Natural killer cell (primary cell): ENCODE data around the gene CYP4F3. TPM values are rescaled to one million over a fixed set of nuclear protein-coding genes. Genes with fewer than 3 reads are reported as not detected.

Experiments used
- ATAC-seq, 3 donors: fragments of 150-1000 bp in 2 of 3; fragments of 200-7000 bp in 1 of 3; cut with Tn5 transposase; 1 replicate in 1 of 3; 2 replicates in 2 of 3; pipeline ENCODE4 v1.10.0; 2021; ENCODE audit warnings: mild to moderate bottlenecking in 2 of 3, moderate library complexity in 2 of 3
- DNase-seq, 2 donors: peaks; one replicate each; pipeline versions ENCODE4 v3.0.0 to v3.0.0-alpha.2; 2013 to 2021; ENCODE audit warnings: mixed read lengths in 1 of 2
- H3K27ac ChIP-seq: one replicate; pipeline ENCODE4 v1.5.1; 2013; ENCODE audit warnings: mild to moderate bottlenecking, low read length
- H3K27me3 ChIP-seq: one replicate; pipeline ENCODE4 v1.6.1; 2013; ENCODE audit warnings: low read length; ENCODE audit not compliant: control insufficient read depth, insufficient read depth
- H3K36me3 ChIP-seq: one replicate; pipeline ENCODE4 v1.6.1; 2013; ENCODE audit warnings: low read length; ENCODE audit not compliant: control insufficient read depth, insufficient read depth
- H3K4me1 ChIP-seq: one replicate; pipeline ENCODE4 v1.6.1; 2013; ENCODE audit warnings: low read length; ENCODE audit not compliant: control insufficient read depth, insufficient read depth
- H3K4me3 ChIP-seq: one replicate; pipeline ENCODE4 v1.5.1; 2013; ENCODE audit warnings: low read length
- H3K9me3 ChIP-seq: one replicate; pipeline ENCODE4 v1.6.1; 2013; ENCODE audit warnings: low read length; ENCODE audit not compliant: control insufficient read depth, insufficient read depth
- H3K27ac Mint-ChIP-seq, 2 donors: one replicate each; pipeline ENCODE4 v1.8.0; 2022; ENCODE audit warnings: mild to moderate bottlenecking in 2 of 2, mixed read lengths in 2 of 2, moderate library complexity in 1 of 2
- H3K27me3 Mint-ChIP-seq, 2 donors: one replicate each; pipeline ENCODE4 v1.8.0; 2022; ENCODE audit warnings: low read depth in 2 of 2, mixed read lengths in 2 of 2
- H3K36me3 Mint-ChIP-seq: one replicate; pipeline ENCODE4 v1.8.0; 2022; ENCODE audit warnings: mixed read lengths
- H3K4me1 Mint-ChIP-seq, 2 donors: one replicate each; pipeline ENCODE4 v1.8.0; 2022; ENCODE audit warnings: mixed read lengths in 2 of 2
- H3K4me3 Mint-ChIP-seq: one replicate; pipeline ENCODE4 v1.8.0; 2022; ENCODE audit warnings: mild to moderate bottlenecking, moderate library complexity, mixed read lengths
- H3K9me3 Mint-ChIP-seq, 2 donors: one replicate each; pipeline ENCODE4 v1.8.0; 2022; ENCODE audit warnings: mixed read lengths in 2 of 2
- WGBS: methylation state at CpG from one replicate; pipeline ENCODE4 v1.1.7; 2013; ENCODE audit warnings: missing lambda C conversion rate; ENCODE audit not compliant: insufficient coverage; 5-methylcytosine and 5-hydroxymethylcytosine counted together
- intact Hi-C: fragments of 100-400 bp; cut with micrococcal nuclease; formaldehyde crosslinking; loops from one replicate; pipeline ENCODE4 v1.14.2; 2022
- total RNA-seq, 4 donors: library from RNA; stranded (reverse); fragments of 120-200 nt in 1 of 4; gene quantifications; one replicate each; pipeline versions ENCODE4 v1.2.3 to v1.2.4, GENCODE V29; 2013 to 2022
- TF ChIP-seq, protein P1 (sequence below): fragments of 200-600 bp; IDR thresholded peaks from one replicate; pipeline ENCODE4 v1.8.0; 2022; ENCODE audit warnings: antibody characterized with exemption

The CYP4F3 gene
- total RNA-seq, 3 donors from 2014 or later (not counting 1 experiment from before 2014, with no cell fraction given), result 0.07 to 3.4 TPM; not detected in 1

DNA sequence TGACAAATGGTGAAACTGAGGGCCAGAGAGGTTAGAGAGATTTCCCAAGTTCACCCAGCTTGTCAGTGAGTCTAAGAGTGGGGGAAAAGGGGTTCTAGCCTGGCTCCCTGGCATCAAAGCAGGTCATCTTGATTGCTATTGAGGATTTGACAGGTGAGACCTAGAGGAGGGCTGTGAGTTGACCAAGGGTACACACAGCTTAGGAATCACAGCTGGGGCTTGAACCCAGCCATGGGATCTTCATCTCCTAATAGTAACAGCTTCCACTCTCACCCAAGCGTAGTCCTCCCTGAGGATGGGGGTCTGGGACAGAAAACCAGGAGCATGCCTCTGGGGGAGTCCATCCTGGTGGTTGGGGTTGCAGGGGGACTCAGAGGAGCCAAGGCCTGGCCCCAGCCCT, 18.9 kb upstream of the CYP4F3 start:
- 67% methylated on average over 1 of the region's 1 CpG for WGBS
- intact Hi-C loops, result loop anchor here (10.0 kb wide), 1 partner anchor 763 kb away; no protein-coding TSS in a partner anchor
- no peaks in the 10 kb centered on the region for H3K36me3 Mint-ChIP-seq

GRCh38 chr19:15622991-15623390, 17.7 kb upstream of the CYP4F3 start:
- Mint-ChIP-seq H3K4me1 (no peaks in the 10 kb centered on the region), H3K9me3 (no peaks in the 10 kb centered on the region), H3K36me3 (no peaks in the 10 kb centered on the region), H3K4me3 (no peak overlapping the region), H3K27ac (no peak overlapping the region), H3K27me3 (peaks cover 12 to 28% of the 10 kb centered on the region in 2 donors)
- no peak for ATAC-seq
- no peaks in the 10 kb centered on the region for H3K27me3 ChIP-seq
- WGBS, result 71% methylated on average over 11 of the region's 11 CpGs
- no peaks in the 10 kb centered on the region for H3K36me3 ChIP-seq
- no peaks in the 10 kb centered on the region for H3K9me3 ChIP-seq
- intact Hi-C loops, result loop anchor here (10.0 kb wide), 1 partner anchor 762 kb away; no protein-coding TSS in a partner anchor
- no peak overlapping the region for H3K4me3 ChIP-seq
- TF ChIP-seq, protein P1, sequence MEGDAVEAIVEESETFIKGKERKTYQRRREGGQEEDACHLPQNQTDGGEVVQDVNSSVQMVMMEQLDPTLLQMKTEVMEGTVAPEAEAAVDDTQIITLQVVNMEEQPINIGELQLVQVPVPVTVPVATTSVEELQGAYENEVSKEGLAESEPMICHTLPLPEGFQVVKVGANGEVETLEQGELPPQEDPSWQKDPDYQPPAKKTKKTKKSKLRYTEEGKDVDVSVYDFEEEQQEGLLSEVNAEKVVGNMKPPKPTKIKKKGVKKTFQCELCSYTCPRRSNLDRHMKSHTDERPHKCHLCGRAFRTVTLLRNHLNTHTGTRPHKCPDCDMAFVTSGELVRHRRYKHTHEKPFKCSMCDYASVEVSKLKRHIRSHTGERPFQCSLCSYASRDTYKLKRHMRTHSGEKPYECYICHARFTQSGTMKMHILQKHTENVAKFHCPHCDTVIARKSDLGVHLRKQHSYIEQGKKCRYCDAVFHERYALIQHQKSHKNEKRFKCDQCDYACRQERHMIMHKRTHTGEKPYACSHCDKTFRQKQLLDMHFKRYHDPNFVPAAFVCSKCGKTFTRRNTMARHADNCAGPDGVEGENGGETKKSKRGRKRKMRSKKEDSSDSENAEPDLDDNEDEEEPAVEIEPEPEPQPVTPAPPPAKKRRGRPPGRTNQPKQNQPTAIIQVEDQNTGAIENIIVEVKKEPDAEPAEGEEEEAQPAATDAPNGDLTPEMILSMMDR, result no peak
- no peaks in the 10 kb centered on the region for H3K4me1 ChIP-seq
- no peak for DNase-seq
- no peak overlapping the region for H3K27ac ChIP-seq

More for the DNA sequence above, 18.9 kb upstream of the CYP4F3 start:
- TF ChIP-seq, protein P1, result no peak
- H3K4me1 Mint-ChIP-seq, result no peaks in the 10 kb centered on the region
- H3K4me3 Mint-ChIP-seq, result no peak overlapping the region
- no peaks in the 10 kb centered on the region for H3K9me3 ChIP-seq
- no peak overlapping the region for H3K27ac Mint-ChIP-seq
- no peak overlapping the region for H3K27ac ChIP-seq
- H3K9me3 Mint-ChIP-seq, result no peaks in the 10 kb centered on the region
- H3K4me3 ChIP-seq, result no peak overlapping the region
- ATAC-seq (no peak), DNase-seq (no peak)
- peaks cover 13 to 28% of the 10 kb centered on the region in 2 donors for H3K27me3 Mint-ChIP-seq
- H3K4me1 ChIP-seq, result no peaks in the 10 kb centered on the region
- H3K36me3 ChIP-seq, result no peaks in the 10 kb centered on the region
- H3K27me3 ChIP-seq, result no peaks in the 10 kb centered on the region

DNA sequence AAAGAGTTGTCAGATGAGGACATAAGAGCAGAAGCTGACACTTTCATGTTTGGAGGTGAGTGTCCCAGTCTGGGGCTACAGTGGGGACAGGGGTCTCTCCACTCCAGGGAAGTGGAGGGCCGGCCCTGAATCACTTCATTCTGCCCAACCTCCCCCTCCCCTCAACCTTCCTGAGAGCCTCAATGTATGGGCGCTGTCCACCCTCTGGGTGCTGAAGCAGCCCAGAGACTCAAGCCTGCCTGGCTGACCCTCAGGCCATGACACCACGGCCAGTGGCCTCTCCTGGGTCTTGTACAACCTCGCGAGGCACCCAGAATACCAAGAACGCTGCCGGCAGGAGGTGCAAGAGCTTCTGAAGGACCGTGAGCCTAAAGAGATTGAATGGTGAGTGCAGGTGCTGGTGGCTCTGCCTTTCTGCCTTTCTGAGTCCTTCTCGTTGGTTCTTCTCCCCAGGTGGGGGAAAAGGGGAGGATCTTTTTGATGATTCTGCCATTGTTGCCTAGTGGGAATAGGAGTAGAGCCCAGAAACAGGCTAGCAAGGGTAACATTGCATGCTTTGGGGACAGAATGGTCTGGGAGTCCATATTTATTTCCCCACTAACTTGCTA, 16.9 kb upstream of the CYP4F3 start:
- Histone ChIP-seq H3K4me1 (peaks cover under 1% of the 10 kb centered on the region), H3K27ac (no peak overlapping the region), H3K9me3 (no peaks in the 10 kb centered on the region), H3K36me3 (no peaks in the 10 kb centered on the region), H3K4me3 (no peak overlapping the region), H3K27me3 (no peaks in the 10 kb centered on the region)
- H3K36me3 Mint-ChIP-seq, result no peaks in the 10 kb centered on the region
- intact Hi-C loops, result loop anchor here (10.0 kb wide), 1 partner anchor 761 kb away; no protein-coding TSS in a partner anchor
- ATAC-seq (peak in 1 of 3 donors; percentile 42), DNase-seq (peak in 1 of 2 donors; percentile 18)
- no peaks in the 10 kb centered on the region for H3K4me1 Mint-ChIP-seq
- H3K27me3 Mint-ChIP-seq, result peaks cover 11 to 28% of the 10 kb centered on the region in 2 donors
- H3K27ac Mint-ChIP-seq, result no peak overlapping the region
- H3K4me3 Mint-ChIP-seq, result no peak overlapping the region
- TF ChIP-seq, protein P1, result no peak
- WGBS, result 7% methylated on average over 9 of the region's 9 CpGs
- no peaks in the 10 kb centered on the region for H3K9me3 Mint-ChIP-seq
